Colonic mucosa (tissue), 4 donors: ENCODE data around the gene PLAGL1. TPM values are rescaled to one million over a fixed set of nuclear protein-coding genes. Genes with fewer than 3 reads are reported as not detected.
"Not testable (repeated sequence)": the region's sequence is repeated elsewhere in the genome, so short reads cannot be mapped to it uniquely, and the experiment has no call there.

ENCODE experiments used
- DNase-seq: peaks from one replicate; pipeline ENCODE4 v3.0.0-alpha.2; 2020
- H3K27ac ChIP-seq: fragments of 200-600 bp; one replicate; pipeline ENCODE4 v1.8.0; 2021
- H3K27me3 ChIP-seq: fragments of 200-600 bp; one replicate; pipeline ENCODE4 v1.8.0; 2021
- H3K36me3 ChIP-seq: fragments of 200-600 bp; one replicate; pipeline ENCODE4 v1.8.0; 2021
- H3K4me1 ChIP-seq: fragments of 200-600 bp; one replicate; pipeline ENCODE4 v1.8.0; 2021; ENCODE audit warnings: mild to moderate bottlenecking
- H3K4me3 ChIP-seq: fragments of 200-600 bp; one replicate; pipeline ENCODE4 v1.8.0; 2021
- H3K9ac ChIP-seq, 2 donors: one replicate each; pipeline ENCODE4 v1.7.0; 2013; ENCODE audit warnings: control low read depth in 2 of 2, low read depth in 2 of 2, low read length in 2 of 2
- H3K9me3 ChIP-seq: fragments of 200-600 bp; one replicate; pipeline ENCODE4 v1.8.0; 2021
- intact Hi-C: fragments of 100-400 bp; cut with DNase I; formaldehyde crosslinking; loops from one replicate; pipeline ENCODE4 v1.14.1; 2022
- total RNA-seq, 2 donors: library from RNA; stranded (reverse); fragmentation: NEBNext Ultra II Directional in 1 of 2; extraction: Animal tissue kit (Norgen Biotek cat#: 25700) in 1 of 2; gene quantifications; one replicate each; pipeline ENCODE4 v1.2.1, GENCODE V29; 2021
- TF ChIP-seq, protein P1 (sequence below): fragments of 200-600 bp; IDR thresholded peaks from one replicate; pipeline ENCODE4 v1.8.0; 2022; ENCODE audit warnings: antibody characterized with exemption, mild to moderate bottlenecking
- donor health status: healthy.
- donor health status: DM: no; HTN: no; CAD: no.
- donor health status: DM: no; HTN: no; CAD: no.

Gene PLAGL1
- total RNA-seq, 2 donors from 2014 or later = 30.2 to 51.1 TPM

DNA sequence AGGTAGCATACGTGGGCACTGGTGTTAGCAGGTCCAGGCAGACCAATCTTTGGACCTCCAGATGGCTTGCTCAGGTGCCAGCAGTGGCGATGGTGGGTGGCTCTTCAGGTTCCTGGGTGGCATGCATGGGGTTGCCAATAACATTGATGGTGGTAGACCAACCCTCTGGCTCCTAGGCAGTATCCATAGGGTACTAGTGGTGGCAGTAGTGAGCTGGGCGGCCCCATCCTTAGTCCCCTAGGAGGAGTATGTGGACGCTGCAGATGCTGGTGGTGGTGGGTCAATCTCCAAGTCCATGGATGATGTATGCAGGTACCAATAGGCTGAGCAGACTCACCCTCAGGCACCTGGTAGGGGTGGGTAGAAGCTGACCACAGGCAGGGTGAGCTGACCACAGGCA is 73.2 kb downstream of the PLAGL1 start:
- H3K9ac ChIP-seq = no peak overlapping the region
- TF ChIP-seq, protein P1, sequence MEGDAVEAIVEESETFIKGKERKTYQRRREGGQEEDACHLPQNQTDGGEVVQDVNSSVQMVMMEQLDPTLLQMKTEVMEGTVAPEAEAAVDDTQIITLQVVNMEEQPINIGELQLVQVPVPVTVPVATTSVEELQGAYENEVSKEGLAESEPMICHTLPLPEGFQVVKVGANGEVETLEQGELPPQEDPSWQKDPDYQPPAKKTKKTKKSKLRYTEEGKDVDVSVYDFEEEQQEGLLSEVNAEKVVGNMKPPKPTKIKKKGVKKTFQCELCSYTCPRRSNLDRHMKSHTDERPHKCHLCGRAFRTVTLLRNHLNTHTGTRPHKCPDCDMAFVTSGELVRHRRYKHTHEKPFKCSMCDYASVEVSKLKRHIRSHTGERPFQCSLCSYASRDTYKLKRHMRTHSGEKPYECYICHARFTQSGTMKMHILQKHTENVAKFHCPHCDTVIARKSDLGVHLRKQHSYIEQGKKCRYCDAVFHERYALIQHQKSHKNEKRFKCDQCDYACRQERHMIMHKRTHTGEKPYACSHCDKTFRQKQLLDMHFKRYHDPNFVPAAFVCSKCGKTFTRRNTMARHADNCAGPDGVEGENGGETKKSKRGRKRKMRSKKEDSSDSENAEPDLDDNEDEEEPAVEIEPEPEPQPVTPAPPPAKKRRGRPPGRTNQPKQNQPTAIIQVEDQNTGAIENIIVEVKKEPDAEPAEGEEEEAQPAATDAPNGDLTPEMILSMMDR = no peak
- H3K4me1 ChIP-seq = no peaks in the 10 kb centered on the region
- no peak for DNase-seq
- no peaks in the 10 kb centered on the region for H3K27me3 ChIP-seq
- H3K36me3 ChIP-seq = no peaks in the 10 kb centered on the region
- no peak overlapping the region for H3K27ac ChIP-seq
- no peak overlapping the region for H3K4me3 ChIP-seq
- no peaks in the 10 kb centered on the region for H3K9me3 ChIP-seq
- intact Hi-C loops = no loop called here

DNA sequence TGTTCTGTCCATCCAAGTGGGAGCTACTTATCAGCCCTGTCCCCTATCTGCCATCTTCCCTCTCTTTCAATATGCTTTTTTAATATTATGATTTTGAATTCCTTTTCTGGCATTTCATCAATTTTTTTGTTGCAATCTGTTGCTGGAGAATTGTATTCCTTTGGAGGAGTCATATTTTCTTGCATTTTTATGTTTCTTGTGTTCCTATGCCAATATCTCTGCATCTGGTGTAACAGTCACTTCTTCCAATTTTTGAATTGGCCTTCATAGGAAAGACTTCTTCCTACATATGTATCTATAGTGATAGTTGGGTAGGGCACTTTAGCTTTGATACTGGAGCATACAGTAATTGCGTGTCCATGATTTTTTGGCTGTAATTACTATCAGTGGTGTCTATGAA is 73.7 kb downstream of the PLAGL1 start:
- intact Hi-C loops = no loop called here
- TF ChIP-seq, protein P1 = no peak
- Histone ChIP-seq H3K4me3 (no peak overlapping the region), H3K9ac (no peak overlapping the region), H3K27me3 (no peaks in the 10 kb centered on the region), H3K4me1 (no peaks in the 10 kb centered on the region), H3K36me3 (no peaks in the 10 kb centered on the region), H3K9me3 (no peaks in the 10 kb centered on the region), H3K27ac (no peak overlapping the region)
- no peak for DNase-seq

DNA sequence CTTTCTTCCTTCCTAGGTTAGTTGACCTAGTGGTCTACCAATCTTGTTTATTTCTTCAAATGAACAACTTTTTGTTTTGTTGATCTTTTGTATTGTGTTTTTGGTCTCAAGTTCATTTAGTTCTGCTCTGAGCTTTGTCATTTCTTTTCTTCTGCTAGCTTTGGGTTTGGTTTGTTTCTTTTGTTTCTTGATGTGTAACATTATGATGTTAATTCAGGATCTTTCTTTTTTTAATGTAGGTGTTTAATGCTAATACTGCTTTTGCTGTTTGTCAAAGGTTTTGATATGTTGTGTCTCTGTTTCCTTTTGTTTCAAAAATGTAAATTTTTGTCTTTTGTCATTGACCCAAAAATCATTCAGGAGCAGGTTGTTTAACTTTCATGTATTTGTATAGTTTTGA is 78.1 kb downstream of the PLAGL1 start:
- Histone ChIP-seq H3K27me3 (no peaks in the 10 kb centered on the region), H3K4me1 (no peaks in the 10 kb centered on the region), H3K9me3 (no peaks in the 10 kb centered on the region), H3K36me3 (no peaks in the 10 kb centered on the region), H3K9ac (no peak overlapping the region), H3K4me3 (no peak overlapping the region), H3K27ac (no peak overlapping the region)
- intact Hi-C loops = no loop called here
- TF ChIP-seq, protein P1 = no peak
- DNase-seq = no peak

DNA sequence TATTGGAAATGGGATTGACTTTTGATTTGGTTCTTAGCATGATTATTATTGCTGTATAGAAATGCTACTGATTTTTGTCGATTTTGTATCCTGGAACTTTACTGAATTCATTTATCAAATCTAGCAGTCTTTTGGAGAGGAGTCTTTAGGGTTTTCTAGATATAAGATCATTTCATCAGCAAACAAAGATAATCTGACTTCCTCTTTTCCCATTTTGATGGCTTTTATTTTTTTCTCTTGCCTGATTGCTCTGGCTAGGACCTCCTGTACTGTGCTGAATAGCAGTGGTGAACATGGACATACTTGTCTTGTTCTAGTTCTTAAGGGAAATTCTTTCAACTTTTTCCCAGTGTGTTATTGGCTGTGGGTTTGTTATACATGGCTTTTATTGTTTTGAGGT is 79.2 kb downstream of the PLAGL1 start:
- no peak for DNase-seq
- H3K36me3 ChIP-seq = no peaks in the 10 kb centered on the region
- no peaks in the 10 kb centered on the region for H3K9me3 ChIP-seq
- H3K27me3 ChIP-seq = no peaks in the 10 kb centered on the region
- TF ChIP-seq, protein P1 = no peak
- intact Hi-C loops = no loop called here
- no peaks in the 10 kb centered on the region for H3K4me1 ChIP-seq
- no peak overlapping the region for H3K27ac ChIP-seq
- no peak overlapping the region for H3K9ac ChIP-seq
- no peak overlapping the region for H3K4me3 ChIP-seq

DNA sequence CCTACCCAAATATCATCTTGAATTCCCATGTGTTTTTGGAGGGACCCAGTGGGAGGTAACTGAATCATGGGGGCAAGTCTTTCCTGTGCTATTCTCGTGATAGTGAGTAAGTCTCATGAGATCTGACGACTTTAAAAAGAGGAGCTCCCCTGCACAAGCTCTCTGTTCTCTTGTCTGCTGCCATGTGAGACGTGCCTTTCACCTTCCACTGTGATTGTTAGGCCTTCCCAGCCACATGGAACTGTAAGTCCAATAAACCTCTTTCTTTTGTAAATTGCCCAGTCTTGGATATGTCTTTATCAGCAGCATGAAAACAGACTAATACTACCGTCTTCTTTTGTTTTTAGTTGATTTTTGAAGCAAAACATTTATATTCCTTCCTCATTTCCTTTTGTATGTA is 91.0 kb downstream of the PLAGL1 start:
- H3K4me1 ChIP-seq, intact Hi-C loops, H3K36me3 ChIP-seq, H3K27me3 ChIP-seq, H3K27ac ChIP-seq, H3K4me3 ChIP-seq, H3K9ac ChIP-seq, DNase-seq, H3K9me3 ChIP-seq: not testable (repeated sequence)

DNA sequence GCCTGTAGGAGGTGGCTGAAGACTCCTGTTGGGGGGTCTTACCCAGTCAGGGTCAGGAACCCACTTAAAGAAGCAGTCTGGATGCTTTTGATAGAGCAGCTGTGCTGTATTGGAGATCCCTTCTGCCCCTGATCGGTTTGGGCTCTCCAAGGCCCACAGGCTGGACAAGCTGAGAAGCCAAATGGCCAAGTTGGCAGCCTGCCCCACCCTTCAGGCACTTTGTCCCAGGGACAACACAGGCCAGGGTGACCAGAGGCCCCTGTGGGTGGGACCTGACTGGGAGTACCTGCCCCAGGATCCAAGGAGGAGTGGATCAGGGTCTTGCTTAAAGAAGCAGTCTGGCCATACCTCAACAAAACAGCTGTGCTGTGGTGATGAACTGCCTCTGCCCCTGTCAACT is 95.4 kb downstream of the PLAGL1 start:
- TF ChIP-seq, protein P1 = no peak
- intact Hi-C loops = no loop called here

More for the DNA sequence above, 95.4 kb downstream of the PLAGL1 start:
- no peaks in the 10 kb centered on the region for H3K9me3 ChIP-seq
- no peak for DNase-seq
- no peak overlapping the region for H3K27ac ChIP-seq
- H3K9ac ChIP-seq = no peak overlapping the region
- H3K4me1 ChIP-seq = no peaks in the 10 kb centered on the region
- no peak overlapping the region for H3K4me3 ChIP-seq
- no peaks in the 10 kb centered on the region for H3K36me3 ChIP-seq
- no peaks in the 10 kb centered on the region for H3K27me3 ChIP-seq
